ENCODE results near the gene SLC35B1.

DNA sequence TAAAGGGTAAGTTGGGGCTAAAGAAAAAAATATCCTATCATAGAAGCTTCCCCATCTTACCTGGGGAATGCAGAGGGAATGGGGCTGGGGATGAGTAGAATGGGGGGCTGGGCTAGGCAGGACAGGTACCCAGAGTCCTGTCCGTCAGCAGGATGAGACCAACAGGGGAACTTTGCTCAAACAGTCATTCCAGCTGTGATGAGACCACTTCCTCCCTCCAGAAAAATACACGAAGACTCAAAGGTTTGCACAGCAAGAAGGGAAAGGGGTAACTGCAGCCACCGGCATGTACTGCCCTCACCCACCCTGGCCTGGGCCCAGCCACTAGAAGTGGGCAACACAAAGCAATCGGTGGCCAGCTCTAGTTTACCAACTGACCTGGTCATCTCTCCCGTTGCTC is 20.7 kb upstream of the SLC35B1 start:
- TF ChIP-seq, protein P1, sequence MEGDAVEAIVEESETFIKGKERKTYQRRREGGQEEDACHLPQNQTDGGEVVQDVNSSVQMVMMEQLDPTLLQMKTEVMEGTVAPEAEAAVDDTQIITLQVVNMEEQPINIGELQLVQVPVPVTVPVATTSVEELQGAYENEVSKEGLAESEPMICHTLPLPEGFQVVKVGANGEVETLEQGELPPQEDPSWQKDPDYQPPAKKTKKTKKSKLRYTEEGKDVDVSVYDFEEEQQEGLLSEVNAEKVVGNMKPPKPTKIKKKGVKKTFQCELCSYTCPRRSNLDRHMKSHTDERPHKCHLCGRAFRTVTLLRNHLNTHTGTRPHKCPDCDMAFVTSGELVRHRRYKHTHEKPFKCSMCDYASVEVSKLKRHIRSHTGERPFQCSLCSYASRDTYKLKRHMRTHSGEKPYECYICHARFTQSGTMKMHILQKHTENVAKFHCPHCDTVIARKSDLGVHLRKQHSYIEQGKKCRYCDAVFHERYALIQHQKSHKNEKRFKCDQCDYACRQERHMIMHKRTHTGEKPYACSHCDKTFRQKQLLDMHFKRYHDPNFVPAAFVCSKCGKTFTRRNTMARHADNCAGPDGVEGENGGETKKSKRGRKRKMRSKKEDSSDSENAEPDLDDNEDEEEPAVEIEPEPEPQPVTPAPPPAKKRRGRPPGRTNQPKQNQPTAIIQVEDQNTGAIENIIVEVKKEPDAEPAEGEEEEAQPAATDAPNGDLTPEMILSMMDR (IDR thresholded peaks at IDR 0.05; ENCODE audit: low read length) = no peak
- TF ChIP-seq EZH2 (IDR thresholded peaks at IDR 0.05; ENCODE audit: borderline replicate concordance, low read length) = no peak
